ENCODE results near the gene KRT39. TPM values are rescaled to one million over a fixed set of nuclear protein-coding genes. Genes with fewer than 3 reads are reported as not detected.
A peak's percentile ranks its signal among the peaks of the same experiment; 100 is the strongest.

The KRT39 gene
- total and polyA plus RNA-seq, 2 of the 13 experiments (the other 11 are each of a cell fraction or from before 2014, with no cell fraction given), result 0.07 to 1.2 TPM

DNA sequence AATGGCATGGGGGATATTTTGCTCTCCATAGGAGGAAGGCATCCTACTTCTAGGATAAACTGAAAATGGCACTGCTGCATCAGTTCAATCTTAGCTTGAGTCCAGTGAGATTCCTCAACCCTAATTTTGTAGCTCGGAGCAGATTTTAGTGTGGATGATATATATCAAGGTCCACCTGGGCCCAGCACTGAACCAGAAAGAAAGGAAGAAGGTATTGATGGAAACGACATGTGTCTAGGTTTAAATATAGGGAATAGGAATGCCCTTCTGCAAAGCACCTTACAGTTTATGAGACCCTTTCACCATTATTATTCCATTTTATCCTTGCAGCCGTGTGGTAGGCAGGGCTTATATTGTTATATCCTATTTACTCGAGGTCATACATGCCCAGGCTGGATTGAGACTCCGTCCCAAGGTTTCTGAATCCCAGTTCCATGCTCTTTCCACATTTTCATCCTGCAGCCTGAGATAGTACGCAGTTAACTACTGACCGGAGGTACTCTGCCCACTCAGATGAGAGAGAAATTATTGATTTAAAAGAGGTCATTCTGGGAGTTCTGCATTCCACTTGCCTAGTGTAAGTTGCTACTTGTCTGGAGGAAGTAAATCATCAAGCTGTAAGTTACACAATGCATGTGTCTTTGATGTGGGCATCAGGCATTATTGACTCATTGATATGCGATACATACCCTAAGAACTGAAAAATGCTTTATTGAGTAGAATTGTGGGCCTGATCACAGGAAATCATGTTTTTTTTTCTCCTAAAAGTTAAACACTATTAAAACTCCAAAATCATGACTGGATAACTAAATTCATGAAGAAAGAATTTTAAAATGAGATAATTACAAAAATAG is 10.1 kb downstream of the KRT39 start (continued):
- TF ChIP-seq, protein P1, sequence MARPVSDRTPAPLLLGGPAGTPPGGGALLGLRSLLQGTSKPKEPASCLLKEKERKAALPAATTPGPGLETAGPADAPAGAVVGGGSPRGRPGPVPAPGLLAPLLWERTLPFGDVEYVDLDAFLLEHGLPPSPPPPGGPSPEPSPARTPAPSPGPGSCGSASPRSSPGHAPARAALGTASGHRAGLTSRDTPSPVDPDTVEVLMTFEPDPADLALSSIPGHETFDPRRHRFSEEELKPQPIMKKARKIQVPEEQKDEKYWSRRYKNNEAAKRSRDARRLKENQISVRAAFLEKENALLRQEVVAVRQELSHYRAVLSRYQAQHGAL (CRISPR knock-in tag; IDR thresholded peaks at IDR 0.05; ENCODE audit: not compliant biosample characterization), result no peak
- TF ChIP-seq, protein P2, sequence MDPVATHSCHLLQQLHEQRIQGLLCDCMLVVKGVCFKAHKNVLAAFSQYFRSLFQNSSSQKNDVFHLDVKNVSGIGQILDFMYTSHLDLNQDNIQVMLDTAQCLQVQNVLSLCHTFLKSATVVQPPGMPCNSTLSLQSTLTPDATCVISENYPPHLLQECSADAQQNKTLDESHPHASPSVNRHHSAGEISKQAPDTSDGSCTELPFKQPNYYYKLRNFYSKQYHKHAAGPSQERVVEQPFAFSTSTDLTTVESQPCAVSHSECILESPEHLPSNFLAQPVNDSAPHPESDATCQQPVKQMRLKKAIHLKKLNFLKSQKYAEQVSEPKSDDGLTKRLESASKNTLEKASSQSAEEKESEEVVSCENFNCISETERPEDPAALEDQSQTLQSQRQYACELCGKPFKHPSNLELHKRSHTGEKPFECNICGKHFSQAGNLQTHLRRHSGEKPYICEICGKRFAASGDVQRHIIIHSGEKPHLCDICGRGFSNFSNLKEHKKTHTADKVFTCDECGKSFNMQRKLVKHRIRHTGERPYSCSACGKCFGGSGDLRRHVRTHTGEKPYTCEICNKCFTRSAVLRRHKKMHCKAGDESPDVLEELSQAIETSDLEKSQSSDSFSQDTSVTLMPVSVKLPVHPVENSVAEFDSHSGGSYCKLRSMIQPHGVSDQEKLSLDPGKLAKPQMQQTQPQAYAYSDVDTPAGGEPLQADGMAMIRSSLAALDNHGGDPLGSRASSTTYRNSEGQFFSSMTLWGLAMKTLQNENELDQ (CRISPR knock-in tag; IDR thresholded peaks at IDR 0.05; ENCODE audit: borderline replicate concordance), result no peak
- peak; percentile 99 for TF ChIP-seq CEBPB (IDR thresholded peaks at IDR 0.05; ENCODE audit: borderline replicate concordance, low read depth, low read length)
- no peak for TF ChIP-seq ZNF350 (CRISPR knock-in tag; IDR thresholded peaks at IDR 0.05; ENCODE audit: borderline replicate concordance, low read depth)
- no peak for TF ChIP-seq ZNF615 (CRISPR knock-in tag; IDR thresholded peaks at IDR 0.05; ENCODE audit: borderline replicate concordance)
- peak; percentile 74 for TF ChIP-seq ZNF772 (CRISPR knock-in tag; IDR thresholded peaks at IDR 0.05)
- TF ChIP-seq ZSCAN31 (CRISPR knock-in tag; IDR thresholded peaks at IDR 0.05; ENCODE audit: low read depth), result peak; percentile 77; the same call in 1 of the 2 replicates
- TF ChIP-seq, protein P3, sequence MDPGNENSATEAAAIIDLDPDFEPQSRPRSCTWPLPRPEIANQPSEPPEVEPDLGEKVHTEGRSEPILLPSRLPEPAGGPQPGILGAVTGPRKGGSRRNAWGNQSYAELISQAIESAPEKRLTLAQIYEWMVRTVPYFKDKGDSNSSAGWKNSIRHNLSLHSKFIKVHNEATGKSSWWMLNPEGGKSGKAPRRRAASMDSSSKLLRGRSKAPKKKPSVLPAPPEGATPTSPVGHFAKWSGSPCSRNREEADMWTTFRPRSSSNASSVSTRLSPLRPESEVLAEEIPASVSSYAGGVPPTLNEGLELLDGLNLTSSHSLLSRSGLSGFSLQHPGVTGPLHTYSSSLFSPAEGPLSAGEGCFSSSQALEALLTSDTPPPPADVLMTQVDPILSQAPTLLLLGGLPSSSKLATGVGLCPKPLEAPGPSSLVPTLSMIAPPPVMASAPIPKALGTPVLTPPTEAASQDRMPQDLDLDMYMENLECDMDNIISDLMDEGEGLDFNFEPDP (CRISPR knock-in tag; conservative IDR thresholded peaks at IDR 0.05), result no peak
- peak; percentile 84 for TF ChIP-seq SP5 (CRISPR knock-in tag; IDR thresholded peaks at IDR 0.05; ENCODE audit: borderline replicate concordance, low read depth)
- peak; percentile 83; the same call in 1 of the 2 replicates for TF ChIP-seq ATF1 (CRISPR knock-in tag; IDR thresholded peaks at IDR 0.05)
- TF ChIP-seq, protein P4, sequence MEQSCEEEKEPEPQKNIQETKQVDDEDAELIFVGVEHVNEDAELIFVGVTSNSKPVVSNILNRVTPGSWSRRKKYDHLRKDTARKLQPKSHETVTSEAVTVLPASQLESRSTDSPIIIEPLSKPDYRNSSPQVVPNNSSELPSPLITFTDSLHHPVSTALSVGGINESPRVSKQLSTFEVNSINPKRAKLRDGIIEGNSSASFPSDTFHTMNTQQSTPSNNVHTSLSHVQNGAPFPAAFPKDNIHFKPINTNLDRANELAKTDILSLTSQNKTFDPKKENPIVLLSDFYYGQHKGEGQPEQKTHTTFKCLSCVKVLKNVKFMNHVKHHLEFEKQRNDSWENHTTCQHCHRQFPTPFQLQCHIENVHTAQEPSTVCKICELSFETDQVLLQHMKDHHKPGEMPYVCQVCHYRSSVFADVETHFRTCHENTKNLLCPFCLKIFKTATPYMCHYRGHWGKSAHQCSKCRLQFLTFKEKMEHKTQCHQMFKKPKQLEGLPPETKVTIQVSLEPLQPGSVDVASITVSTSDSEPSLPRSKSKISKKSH (CRISPR knock-in tag; IDR thresholded peaks at IDR 0.05; ENCODE audit: borderline replicate concordance), result no peak
- TF ChIP-seq GTF3A (CRISPR knock-in tag; conservative IDR thresholded peaks at IDR 0.05), result 0 out of 2 replicates have a peak, but pooled peaks have one; percentile 36
- TF ChIP-seq ZNF709 (CRISPR knock-in tag; IDR thresholded peaks at IDR 0.05), result no peak; the same call in 1 of the 2 replicates
- TF ChIP-seq ONECUT2 (CRISPR knock-in tag; IDR thresholded peaks at IDR 0.05), result peak; percentile 100
- TF ChIP-seq, protein P5, sequence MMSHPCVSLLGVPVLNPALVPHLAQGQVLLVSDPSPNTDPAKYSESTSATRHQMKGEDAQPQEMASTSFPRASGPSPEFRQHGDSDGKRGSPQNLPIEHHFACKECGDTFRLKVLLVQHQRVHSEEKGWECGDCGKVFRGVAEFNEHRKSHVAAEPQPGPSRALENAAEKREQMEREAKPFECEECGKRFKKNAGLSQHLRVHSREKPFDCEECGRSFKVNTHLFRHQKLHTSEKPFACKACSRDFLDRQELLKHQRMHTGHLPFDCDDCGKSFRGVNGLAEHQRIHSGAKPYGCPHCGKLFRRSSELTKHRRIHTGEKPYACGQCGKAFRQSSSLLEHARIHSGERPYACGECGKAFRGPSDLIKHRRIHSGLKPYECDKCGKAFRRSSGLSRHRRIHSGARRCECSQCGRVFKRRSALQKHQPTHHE (CRISPR knock-in tag; IDR thresholded peaks at IDR 0.05; ENCODE audit: borderline replicate concordance), result peak; percentile 60; the same call in 1 of the 2 replicates
- TF ChIP-seq ZNF678 (CRISPR knock-in tag; IDR thresholded peaks at IDR 0.05), result no peak
- TF ChIP-seq KAT8 (CRISPR knock-in tag; IDR thresholded peaks at IDR 0.05), result peak; percentile 91
- TF ChIP-seq ZNF766 (CRISPR knock-in tag; IDR thresholded peaks at IDR 0.05; ENCODE audit: borderline replicate concordance), result peak; percentile 69; the same call in 1 of the 2 replicates
- TF ChIP-seq CAMTA2 (CRISPR knock-in tag; IDR thresholded peaks at IDR 0.05; ENCODE audit: borderline replicate concordance), result no peak

All from HepG2 (cell line).